HepG2 (cell line): Measurements from ENCODE around the gene PSMD1. TPM values are rescaled to one million over a fixed set of nuclear protein-coding genes. Genes with fewer than 3 reads are reported as not detected.

ENCODE experiments used
- ATAC-seq: fragments of 200-7000 bp; cut with Tn5 transposase; 3 replicates; pipeline ENCODE4 v1.9.1; 2020; ENCODE audit warnings: mild to moderate bottlenecking, moderate library complexity
- BruUV-seq: library from RNA; stranded (reverse); fragments of 400-500 nt; replicated peaks from 2 replicates; lab custom pipeline; 2021; lab: Mats Ljungman, UMichigan
- CTCF ChIA-PET: fragments of 300-600 bp; formaldehyde crosslinking; extraction: SDS; loops from one replicate; lab custom pipeline; 2021; ENCODE audit warnings: low total read pairs, inconsistent platforms, low intra/inter-chr PET ratio; lab: Yijun Ruan, JAX
- POLR2A ChIA-PET: fragments of 350-600 bp; sonication (Branson Sonifier 250); formaldehyde crosslinking; loops from one replicate; lab custom pipeline; 2020; ENCODE audit warnings: antibody characterized with exemption, inconsistent platforms; lab: Yijun Ruan, JAX
- DNase-seq: peaks from one replicate; pipeline ENCODE4 v3.0.0-alpha.2; 2015; ENCODE audit warnings: low spot score
- FAIRE-seq: peaks from 3 replicates; lab custom pipeline; 2011; peaks lifted over from hg19 to GRCh38; lab: Jason Lieb, UNC
- H2AFZ ChIP-seq: one replicate; pipeline ENCODE4 v1.6.1; 2011; ENCODE audit warnings: low read length, inconsistent platforms
- H3K27ac ChIP-seq: fragments of 300-600 bp; 3 replicates; pipeline ENCODE4 v1.8.0; 2011; ENCODE audit warnings: mixed run types, mild to moderate bottlenecking, mixed read lengths, low read length, inconsistent platforms; ENCODE audit not compliant: insufficient read depth; ENCODE audit errors: extremely low read length
- H3K27me3 ChIP-seq, 2 experiments: fragments of 200-600 bp in 1 of 2; 2 replicates in 1 of 2; 3 replicates in 1 of 2; pipeline versions ENCODE4 v1.6.0 to v1.8.0; 2011; ENCODE audit warnings: low read length in 2 of 2, mild to moderate bottlenecking in 2 of 2, moderate library complexity in 2 of 2, inconsistent platforms in 1 of 2; ENCODE audit not compliant: insufficient read depth in 2 of 2, control insufficient read depth in 1 of 2
- H3K36me3 ChIP-seq, 2 experiments: fragments of 200-600 bp in 1 of 2; replicated peaks in 1 of 2; 2 replicates in 1 of 2; 3 replicates in 1 of 2; pipeline versions ENCODE4 v1.5.1 to v1.8.0; 2011; ENCODE audit warnings: low read length in 2 of 2, inconsistent platforms in 1 of 2; ENCODE audit not compliant: insufficient read depth in 2 of 2, control insufficient read depth in 1 of 2
- H3K4me1 ChIP-seq: 2 replicates; pipeline ENCODE4 v1.5.1; 2012; ENCODE audit warnings: low read length, inconsistent platforms; ENCODE audit not compliant: insufficient read depth
- H3K4me2 ChIP-seq: 2 replicates; pipeline ENCODE4 v1.6.0; 2011; ENCODE audit warnings: low read depth, low read length, inconsistent platforms
- H3K4me3 ChIP-seq, 3 experiments: fragments of 200-600 bp in 1 of 3; sonication (generic), shearing (Covaris generic) in 1 of 3; replicated peaks in 1 of 3; 2 replicates each; pipeline ENCODE4 v1.5.1; 2011 to 2016; ENCODE audit warnings: low read length in 3 of 3, inconsistent platforms in 2 of 3, low read depth in 2 of 3, mild to moderate bottlenecking in 2 of 3, control low read depth in 1 of 3, mixed read lengths in 1 of 3; ENCODE audit not compliant: insufficient read depth in 1 of 3
- H3K79me2 ChIP-seq: one replicate; pipeline ENCODE4 v1.6.1; 2011; ENCODE audit warnings: low read length, inconsistent platforms; ENCODE audit not compliant: insufficient read depth
- H3K9ac ChIP-seq: 2 replicates; pipeline ENCODE4 v1.6.0; 2011; ENCODE audit warnings: mild to moderate bottlenecking, low read depth, low read length, inconsistent platforms; ENCODE audit not compliant: insufficient read depth
- H3K9me3 ChIP-seq: 2 replicates; pipeline ENCODE4 v1.5.1; 2012; ENCODE audit warnings: mild to moderate bottlenecking, low read length
- H4K20me1 ChIP-seq: 2 replicates; pipeline ENCODE4 v1.6.0; 2011; ENCODE audit warnings: inconsistent platforms, mild to moderate bottlenecking, low read length, moderate library complexity; ENCODE audit not compliant: insufficient read depth
- ETV6 ChIP-seq: sonication (generic); formaldehyde crosslinking; conservative IDR thresholded peaks from 2 replicates; pipeline ENCODE4 v1.4.0; 2020; ENCODE audit warnings: missing genetic modification reagents
- SNAPC4 ChIP-seq: sonication (generic); formaldehyde crosslinking; IDR thresholded peaks from 2 replicates; pipeline ENCODE4 v1.4.0; 2020; ENCODE audit warnings: mild to moderate bottlenecking, missing genetic modification reagents
- SPEN ChIP-seq: sonication (generic); formaldehyde crosslinking; IDR thresholded peaks from 2 replicates; pipeline ENCODE4 v1.5.1; 2020; ENCODE audit warnings: low read depth, mild to moderate bottlenecking, missing genetic modification reagents
- TSC22D2 ChIP-seq: sonication (generic); formaldehyde crosslinking; IDR thresholded peaks from 2 replicates; pipeline ENCODE4 v1.5.1; 2020; ENCODE audit warnings: missing genetic modification reagents, mild to moderate bottlenecking, borderline replicate concordance
- YY1 ChIP-seq: IDR thresholded peaks from 2 replicates; pipeline ENCODE4 v1.6.1; 2011; ENCODE audit warnings: low read length, low read depth, moderate library complexity, mild to moderate bottlenecking; ENCODE audit not compliant: insufficient read depth, insufficient replicate concordance
- ZFP91 ChIP-seq: sonication (generic); formaldehyde crosslinking; IDR thresholded peaks from 2 replicates; pipeline ENCODE4 v1.9.0; 2022; ENCODE audit warnings: missing genetic modification reagents, mild to moderate bottlenecking, borderline replicate concordance
- ZNF224 ChIP-seq: sonication (generic); formaldehyde crosslinking; IDR thresholded peaks from 2 replicates; pipeline ENCODE4 v1.5.0; 2020; ENCODE audit warnings: mild to moderate bottlenecking, missing genetic modification reagents
- ZNF484 ChIP-seq: sonication (generic); formaldehyde crosslinking; IDR thresholded peaks from 2 replicates; pipeline ENCODE4 v1.5.1; 2020; ENCODE audit warnings: mild to moderate bottlenecking, low read depth, missing genetic modification reagents, borderline replicate concordance
- ZSCAN20 ChIP-seq: sonication (generic); formaldehyde crosslinking; IDR thresholded peaks from 2 replicates; pipeline ENCODE4 v1.4.0; 2020; ENCODE audit warnings: missing genetic modification reagents, mild to moderate bottlenecking, borderline replicate concordance
- ZSCAN9 ChIP-seq: IDR thresholded peaks from 2 replicates; pipeline ENCODE4 v1.6.1; 2016; ENCODE audit warnings: borderline replicate concordance
- WGBS: methylation state at CpG from one replicate; pipeline ENCODE4 v1.1.6; 2017; ENCODE audit warnings: low lambda C conversion rate; 5-methylcytosine and 5-hydroxymethylcytosine counted together
- in situ Hi-C: cut with HindIII; loops from 2 replicates; pipeline ENCODE4 v1.10.0; 2017; ENCODE audit warnings: low pct_unique_long_range_greater_than_20kb; ENCODE audit not compliant: extremely low pct_ligation_motif_present
- intact Hi-C: fragments of 100-400 bp; cut with micrococcal nuclease; formaldehyde crosslinking; loops from one replicate; pipeline ENCODE4 v1.10.0; 2022; ENCODE audit not compliant: unreplicated experiment
- polyA plus RNA-seq, 8 experiments: library from polyadenylated mRNA; depleted of rRNA in 3 of 8; stranded (reverse) in 7 of 8; unstranded in 1 of 8; fragments of >200 nt; fragmentation: Illumina TruSeq in 4 of 8; extraction: Trizol in 4 of 8; gene quantifications; 2 replicates each; pipeline versions ENCODE4 v1.2.1 to v1.2.3, GENCODE V29; 2011 to 2016; ENCODE audit warnings: low read depth in 4 of 8, missing spikeins in 1 of 8, mixed read lengths in 1 of 8; ENCODE audit not compliant: insufficient read depth in 1 of 8
- total RNA-seq, 5 experiments: library from RNA; depleted of rRNA; stranded (reverse); fragments of >200 nt; fragmentation: Illumina TruSeq; extraction: Trizol; gene quantifications; 2 replicates each; pipeline ENCODE4 v1.2.3, GENCODE V29; 2016; ENCODE audit warnings: low read depth in 1 of 5
- TF ChIP-seq, protein P1 (sequence below): sonication (generic); formaldehyde crosslinking; IDR thresholded peaks from 2 replicates; pipeline ENCODE4 v1.8.1; 2023; ENCODE audit warnings: mild to moderate bottlenecking, missing genetic modification reagents

The PSMD1 gene
- total and polyA plus RNA-seq, 2 of the 13 experiments (the other 11 are each of a cell fraction or from before 2014, with no cell fraction given), result 136 to 191 TPM

DNA sequence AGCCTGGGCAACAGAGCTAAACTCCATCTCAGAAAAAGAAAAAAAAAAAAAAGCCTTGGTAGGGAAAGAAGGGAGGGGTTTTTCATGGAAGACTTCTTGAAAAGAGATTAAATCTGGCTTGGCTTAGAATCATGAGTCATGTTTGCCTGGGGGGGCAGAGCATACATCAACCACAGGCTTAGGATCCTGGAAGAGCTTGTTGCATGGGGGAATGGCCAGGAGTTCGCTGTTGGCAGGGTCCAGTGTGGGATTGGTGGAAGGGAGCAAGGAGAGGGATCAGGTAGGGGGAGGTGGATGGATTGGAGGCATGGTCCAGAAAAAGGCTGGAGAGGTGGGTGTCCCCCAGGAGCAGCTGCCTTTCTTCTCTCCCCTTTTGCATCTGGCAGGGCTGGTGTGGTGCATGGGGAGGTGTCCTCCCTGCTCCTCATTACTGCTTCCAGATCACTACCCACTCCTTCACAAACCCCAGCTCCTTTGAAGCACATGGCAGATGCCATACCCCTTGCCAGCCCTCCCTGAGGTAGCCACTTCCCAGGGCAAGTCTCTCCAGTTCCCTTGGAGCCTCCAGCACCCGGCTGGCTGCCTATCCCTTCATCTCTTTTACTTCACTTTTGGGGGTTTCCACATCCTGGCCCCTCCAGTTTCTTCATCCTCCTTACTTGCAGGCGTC lies 144.3 kb downstream of the PSMD1 start:
- Histone ChIP-seq H3K27me3 (no peaks in the 10 kb centered on the region; a peak in 1 of 5 replicates), H4K20me1 (no peaks in the 10 kb centered on the region), H3K9me3 (peaks cover 6% of the 10 kb centered on the region; the same call in 1 of the 2 replicates), H3K4me1 (peaks cover 22% of the 10 kb centered on the region), H3K9ac (no peak overlapping the region), H3K4me3 (no peak overlapping the region), H3K4me2 (no peak overlapping the region), H3K27ac (no peak overlapping the region), H3K79me2 (peaks cover 2% of the 10 kb centered on the region), H3K36me3 (no peaks in the 10 kb centered on the region), H2AFZ (no peak overlapping the region)
- in situ Hi-C loops, result no loop called here
- ChIA-PET POLR2A (interaction anchor here (0.8 kb wide), 1 partner anchor 29 kb away, joined by 4 read pairs; no protein-coding TSS in a partner anchor), CTCF (no interaction called here)
- intact Hi-C loops, result no loop called here
- ATAC-seq, result no peak
- TF ChIP-seq ZNF224 (CRISPR knock-in tag), result no peak
- no peak for TF ChIP-seq ZSCAN9 (CRISPR knock-in tag)
- TF ChIP-seq ZNF484 (CRISPR knock-in tag), result no peak
- no peak for TF ChIP-seq SPEN
- TF ChIP-seq ETV6, result no peak
- no peak for TF ChIP-seq YY1
- TF ChIP-seq ZSCAN20 (CRISPR knock-in tag), result no peak
- no peak for TF ChIP-seq ZFP91 (CRISPR knock-in tag)
- TF ChIP-seq SNAPC4 (CRISPR knock-in tag), result no peak
- TF ChIP-seq TSC22D2 (CRISPR knock-in tag), result no peak
- TF ChIP-seq, protein P1, sequence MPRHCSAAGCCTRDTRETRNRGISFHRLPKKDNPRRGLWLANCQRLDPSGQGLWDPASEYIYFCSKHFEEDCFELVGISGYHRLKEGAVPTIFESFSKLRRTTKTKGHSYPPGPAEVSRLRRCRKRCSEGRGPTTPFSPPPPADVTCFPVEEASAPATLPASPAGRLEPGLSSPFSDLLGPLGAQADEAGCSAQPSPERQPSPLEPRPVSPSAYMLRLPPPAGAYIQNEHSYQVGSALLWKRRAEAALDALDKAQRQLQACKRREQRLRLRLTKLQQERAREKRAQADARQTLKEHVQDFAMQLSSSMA (CRISPR knock-in tag), result no peak
- DNase-seq, result no peak
- 90% methylated on average over 3 of the region's 3 CpGs for WGBS
- no TSS peak for BruUV-seq
- no peak for FAIRE-seq
